Activated naive CD8-positive, alpha-beta T cell treated with anti-CD3 and anti-CD28 coated beads, Interleukin-2, amount 10 ng/mL, durations not matched to agents 7 days and 5 days (primary cell): ENCODE measurements around the gene FDXR. TPM values are rescaled to one million over a fixed set of nuclear protein-coding genes. Genes with fewer than 3 reads are reported as not detected.

Source experiments
- total RNA-seq, 2 experiments: library from RNA; stranded (reverse); gene quantifications; one replicate each; pipeline ENCODE4 v1.2.3, GENCODE V29; 2021

The FDXR gene
- total RNA-seq, 2 experiments from 2014 or later, result 25.4 to 30.8 TPM

Other genes with a start within 250 kb of the FDXR start
- not detected for gene CD300E, start 249.3 kb downstream of the FDXR start, total RNA-seq
- under 1 TPM in 1 of 2 experiments, not detected in 1; 0.25 TPM for gene CD300LF, start 160.1 kb downstream of the FDXR start, total RNA-seq
- 10 to 100 TPM; 24.7 to 27.5 TPM for gene RAB37, start 135.7 kb downstream of the FDXR start, total RNA-seq
- 100 to 1,000 TPM; 241 to 244 TPM for gene NHERF1, start 124.4 kb downstream of the FDXR start, total RNA-seq
- gene NAT9, start 96.6 kb downstream of the FDXR start, total RNA-seq, result 10 to 100 TPM; 37.6 to 42.1 TPM
- gene GRIN2C, start 13.1 kb downstream of the FDXR start, total RNA-seq, result under 1 TPM in 1 of 2 experiments, not detected in 1; 0.17 TPM
- gene FADS6, start 20.6 kb upstream of the FDXR start, total RNA-seq, result not detected
- gene USH1G, start 50.3 kb upstream of the FDXR start, total RNA-seq, result not detected
- not detected for gene OTOP2, start 51.3 kb upstream of the FDXR start, total RNA-seq
- not detected for gene OTOP3, start 62.9 kb upstream of the FDXR start, total RNA-seq
- gene HID1, start 99.8 kb upstream of the FDXR start, total RNA-seq, result 1 to 10 TPM; 3.6 to 3.9 TPM
- gene CDR2L, start 114.6 kb upstream of the FDXR start, total RNA-seq, result under 1 TPM; 0.11 to 0.14 TPM
- 10 to 100 TPM; 32.2 to 36.2 TPM for gene MRPL58, start 139.7 kb upstream of the FDXR start, total RNA-seq
- 100 to 1,000 TPM; 196 to 199 TPM for gene ATP5PD, start 174.0 kb upstream of the FDXR start, total RNA-seq
- 10 to 100 TPM; 20.4 to 22.4 TPM for gene KCTD2, start 174.2 kb upstream of the FDXR start, total RNA-seq
- 10 to 100 TPM in 1 of 2 experiments, 1 to 10 TPM in 1; 9.1 to 11.0 TPM for gene SLC16A5, start 215.0 kb upstream of the FDXR start, total RNA-seq
- gene ARMC7, start 237.0 kb upstream of the FDXR start, total RNA-seq, result 10 to 100 TPM; 16.2 to 17.6 TPM